Measurements from ENCODE around the gene MARF1.

The MARF1 gene

GRCh38 chr16:15587152-15587825 is 55.7 kb downstream of the MARF1 start:
- Histone ChIP-seq H3K27me3 (ENCODE audit: insufficient read depth, low read depth, severe bottlenecking) (no peaks in the 10 kb centered on the region), H3K27ac (no peak overlapping the region), H3K36me3 (peaks cover 21% of the 10 kb centered on the region), H3K4me3 (ENCODE audit: low read depth, low read length) (no peak overlapping the region), H3K9me3 (ENCODE audit: severe bottlenecking) (peaks cover 13% of the 10 kb centered on the region)
- TF ChIP-seq CTCF (IDR thresholded peaks at IDR 0.05; ENCODE audit: low read depth, low read length), result no peak
- no peak for DNase-seq

- H3K36me3 ChIP-seq, result peaks cover 21% of the 10 kb centered on the region
- peaks cover 13% of the 10 kb centered on the region for H3K9me3 ChIP-seq (ENCODE audit: severe bottlenecking)
- H3K4me3 ChIP-seq (ENCODE audit: low read depth, low read length), result no peak overlapping the region
- H3K27me3 ChIP-seq (ENCODE audit: insufficient read depth, low read depth, severe bottlenecking), result no peaks in the 10 kb centered on the region
- no peak for TF ChIP-seq CTCF (IDR thresholded peaks at IDR 0.05; ENCODE audit: low read depth, low read length)
- H3K27ac ChIP-seq, result no peak overlapping the region
- DNase-seq, result no peak
Measured at GRCh38 chr16:15586716-15587115, 56.2 kb downstream of the MARF1 start.

- no peak for DNase-seq
- H3K27me3 ChIP-seq (ENCODE audit: insufficient read depth, low read depth, severe bottlenecking), result no peaks in the 10 kb centered on the region
- no peak overlapping the region for H3K4me3 ChIP-seq (ENCODE audit: low read depth, low read length)
- H3K36me3 ChIP-seq, result peaks cover 24% of the 10 kb centered on the region
- TF ChIP-seq CTCF (IDR thresholded peaks at IDR 0.05; ENCODE audit: low read depth, low read length), result no peak
- H3K9me3 ChIP-seq (ENCODE audit: severe bottlenecking), result peaks cover 13% of the 10 kb centered on the region
- H3K27ac ChIP-seq, result no peak overlapping the region
Measured at GRCh38 chr16:15585956-15586355, 57.0 kb downstream of the MARF1 start.

DNA sequence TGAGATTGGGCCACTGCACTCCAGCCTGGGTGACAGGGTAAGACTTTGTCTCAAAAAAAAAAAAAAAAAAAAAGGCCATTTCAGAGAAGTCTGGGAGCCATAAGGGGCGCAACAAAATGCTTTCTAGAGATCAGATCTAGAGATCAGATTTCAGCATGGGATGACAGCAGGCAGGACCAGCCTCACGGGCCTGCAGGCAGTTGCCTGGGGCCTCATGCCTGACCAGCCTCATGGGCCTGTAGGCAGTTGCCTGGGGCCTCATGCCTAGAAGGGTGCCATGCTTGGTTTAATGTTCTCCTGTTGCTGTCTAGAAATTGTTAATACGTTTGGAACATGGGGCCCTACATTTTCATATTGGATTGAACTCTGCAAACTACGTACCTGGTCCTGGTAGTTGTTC is 59.4 kb downstream of the MARF1 start:
- Histone ChIP-seq H3K4me3 (ENCODE audit: low read depth, low read length) (no peak overlapping the region), H3K9me3 (ENCODE audit: severe bottlenecking) (peaks cover 13% of the 10 kb centered on the region), H3K36me3 (peaks cover 24% of the 10 kb centered on the region), H3K27me3 (ENCODE audit: insufficient read depth, low read depth, severe bottlenecking) (no peaks in the 10 kb centered on the region), H3K27ac (no peak overlapping the region)
- no peak for TF ChIP-seq CTCF (IDR thresholded peaks at IDR 0.05; ENCODE audit: low read depth, low read length)
- no peak for DNase-seq

DNA sequence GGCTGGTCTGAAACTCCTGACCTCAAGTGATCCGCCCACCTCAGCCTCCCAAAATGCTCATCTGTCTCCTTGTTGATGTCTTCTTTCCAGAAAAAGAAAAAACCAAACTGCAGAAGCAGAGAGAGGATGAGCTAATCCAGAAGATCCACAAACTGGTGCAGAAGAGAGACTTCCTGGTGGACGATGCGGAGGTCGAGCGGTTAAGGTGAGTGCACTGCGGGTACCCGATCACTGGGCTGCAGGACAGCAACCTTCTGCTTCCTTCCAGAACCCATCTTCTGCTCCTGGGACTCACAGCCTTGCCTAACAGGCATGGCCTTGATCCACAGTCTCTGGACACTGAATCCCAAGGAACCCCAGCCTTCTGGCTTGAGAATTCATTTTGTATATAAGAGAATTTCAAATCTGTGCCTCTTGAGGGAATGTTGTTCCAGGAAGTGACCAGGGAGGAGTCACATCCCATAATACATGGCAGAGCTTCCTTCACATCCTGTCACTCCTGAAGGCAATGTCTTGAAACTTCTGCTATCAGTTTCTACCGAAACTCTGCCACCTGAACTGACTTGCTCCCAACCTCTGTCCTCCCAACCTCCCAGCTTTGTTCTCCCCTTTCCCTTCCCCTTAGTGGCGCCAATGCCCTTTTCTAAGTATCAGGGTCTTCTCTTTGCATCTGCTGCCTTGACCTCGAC is 61.7 kb downstream of the MARF1 start:
- H3K4me3 ChIP-seq (ENCODE audit: low read depth, low read length), result no peak overlapping the region
- peaks cover 6% of the 10 kb centered on the region for H3K9me3 ChIP-seq (ENCODE audit: severe bottlenecking)
- H3K36me3 ChIP-seq, result peaks cover 17% of the 10 kb centered on the region
- H3K27ac ChIP-seq, result no peak overlapping the region
- DNase-seq, result no peak
- TF ChIP-seq CTCF (IDR thresholded peaks at IDR 0.05; ENCODE audit: low read depth, low read length), result no peak
- no peaks in the 10 kb centered on the region for H3K27me3 ChIP-seq (ENCODE audit: insufficient read depth, low read depth, severe bottlenecking)

Data from WERI-Rb-1 (cell line).